D721Med (cell line): Measurements from ENCODE around the gene MXRA7.
A peak's percentile ranks its signal among the peaks of the same experiment; 100 is the strongest.

ENCODE experiments used
- DNase-seq: peaks from one replicate; pipeline ENCODE4 v3.0.0; 2011; ENCODE audit warnings: low spot score; ENCODE audit not compliant: insufficient read length
- FAIRE-seq: peaks from 2 replicates; lab custom pipeline; 2011; peaks lifted over from hg19 to GRCh38; lab: Jason Lieb, UNC
- TF ChIP-seq, protein P1 (sequence below): IDR thresholded peaks from 2 replicates; pipeline ENCODE4 v1.5.1; 2012; ENCODE audit warnings: mild to moderate bottlenecking, control low read depth; ENCODE audit not compliant: insufficient read depth; ENCODE audit errors: missing control alignments

MXRA7 gene

DNA sequence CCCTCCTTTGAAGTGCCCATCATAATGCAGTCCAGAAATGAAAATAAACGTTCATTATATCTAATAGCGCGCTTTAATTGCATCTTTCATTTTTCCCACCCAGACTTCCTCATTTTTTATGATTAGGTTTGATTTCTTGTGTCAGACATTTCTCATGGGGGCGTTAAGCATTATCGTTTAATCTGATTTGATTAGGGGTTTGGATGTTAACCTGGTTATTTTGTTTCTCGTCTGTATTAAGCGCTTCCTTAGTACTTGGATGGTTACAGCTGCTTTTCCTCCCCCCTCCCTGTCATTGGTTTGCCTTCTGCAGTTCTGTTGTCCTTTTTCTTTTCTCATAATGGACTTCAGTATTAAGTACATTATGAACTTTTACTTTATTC lies 27.7 kb upstream of the MXRA7 start:
- FAIRE-seq, result no peak
- no peak for DNase-seq
- TF ChIP-seq, protein P1, sequence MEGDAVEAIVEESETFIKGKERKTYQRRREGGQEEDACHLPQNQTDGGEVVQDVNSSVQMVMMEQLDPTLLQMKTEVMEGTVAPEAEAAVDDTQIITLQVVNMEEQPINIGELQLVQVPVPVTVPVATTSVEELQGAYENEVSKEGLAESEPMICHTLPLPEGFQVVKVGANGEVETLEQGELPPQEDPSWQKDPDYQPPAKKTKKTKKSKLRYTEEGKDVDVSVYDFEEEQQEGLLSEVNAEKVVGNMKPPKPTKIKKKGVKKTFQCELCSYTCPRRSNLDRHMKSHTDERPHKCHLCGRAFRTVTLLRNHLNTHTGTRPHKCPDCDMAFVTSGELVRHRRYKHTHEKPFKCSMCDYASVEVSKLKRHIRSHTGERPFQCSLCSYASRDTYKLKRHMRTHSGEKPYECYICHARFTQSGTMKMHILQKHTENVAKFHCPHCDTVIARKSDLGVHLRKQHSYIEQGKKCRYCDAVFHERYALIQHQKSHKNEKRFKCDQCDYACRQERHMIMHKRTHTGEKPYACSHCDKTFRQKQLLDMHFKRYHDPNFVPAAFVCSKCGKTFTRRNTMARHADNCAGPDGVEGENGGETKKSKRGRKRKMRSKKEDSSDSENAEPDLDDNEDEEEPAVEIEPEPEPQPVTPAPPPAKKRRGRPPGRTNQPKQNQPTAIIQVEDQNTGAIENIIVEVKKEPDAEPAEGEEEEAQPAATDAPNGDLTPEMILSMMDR, result no peak

DNA sequence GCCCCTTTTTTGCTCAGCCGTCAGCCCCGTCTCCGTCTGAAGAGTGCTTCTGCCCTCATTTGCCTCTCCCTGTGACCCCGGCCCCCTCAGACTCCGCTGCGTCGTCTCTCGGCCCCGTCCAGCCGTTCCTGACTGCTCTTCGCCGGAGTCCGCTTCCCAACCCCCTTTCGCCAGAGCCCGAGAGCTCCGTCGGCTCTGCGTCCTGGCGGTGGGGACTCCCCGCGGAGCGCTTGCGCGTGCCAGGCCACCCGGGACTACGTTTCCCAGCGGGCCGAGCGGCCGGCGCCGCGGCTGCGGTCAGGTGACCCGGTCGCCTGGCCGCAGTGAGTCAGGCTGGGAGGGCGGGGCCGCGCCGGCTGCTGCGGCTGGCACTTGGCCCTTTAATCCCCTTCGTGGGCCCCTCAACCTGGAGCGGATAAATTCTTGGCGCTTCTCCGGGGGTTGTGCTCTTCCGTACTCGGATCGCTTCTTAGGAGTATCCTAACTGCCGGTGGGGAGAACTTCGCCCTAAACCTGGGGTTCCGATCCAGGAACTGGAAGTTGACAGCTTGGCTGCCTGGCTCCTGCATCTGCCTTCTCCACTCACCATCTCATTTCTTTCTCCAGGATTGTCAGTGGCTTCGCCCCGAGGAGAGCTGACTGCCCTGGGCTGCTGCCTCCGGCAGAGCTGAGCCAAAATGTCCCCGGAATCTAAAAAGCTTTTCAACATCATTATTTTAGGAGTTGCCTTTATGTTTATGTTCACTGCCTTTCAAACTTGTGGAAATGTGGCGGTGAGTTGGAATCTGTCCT lies 27.1 kb upstream of the MXRA7 start, which contains the start of gene MFSD11:
TSS of gene MFSD11 (plus strand) at position 444 of the 792 bp plus-strand sequence. CDS start at position 678, 234 bp downstream.
- FAIRE-seq (no peak), DNase-seq (peak; percentile 43)
- TF ChIP-seq, protein P1, result no peak

DNA sequence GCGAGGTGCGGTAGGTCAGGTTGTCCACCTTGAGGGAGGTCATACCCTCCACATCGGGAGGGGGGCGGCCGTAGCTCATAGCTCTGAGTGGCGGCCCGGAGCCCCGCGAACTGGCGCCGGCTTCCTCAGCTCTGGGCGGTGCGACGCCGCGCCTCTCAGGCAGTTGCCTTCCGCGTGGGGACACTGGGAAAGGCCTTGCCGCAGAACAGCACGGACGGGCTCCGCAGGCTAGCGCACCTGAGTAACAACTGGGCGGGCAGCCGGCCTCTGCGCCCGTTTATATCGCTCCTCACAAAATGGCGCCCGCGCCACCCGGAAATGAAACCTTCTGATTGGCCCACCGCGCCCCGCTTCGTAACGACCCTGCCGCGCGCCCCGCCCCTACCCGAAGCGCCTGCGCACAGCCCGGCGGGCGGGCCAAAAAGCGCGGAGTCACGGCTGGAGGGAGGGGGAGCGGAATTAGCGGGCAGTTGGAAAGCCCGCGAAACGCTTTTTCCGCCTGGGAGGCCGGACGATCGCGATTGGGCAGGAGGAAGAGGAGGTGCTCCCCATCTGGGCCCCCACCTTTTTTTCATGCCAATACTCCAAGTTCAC lies 26.4 kb upstream of the MXRA7 start, which contains the start of gene SRSF2:
TSS of gene SRSF2 (minus strand) at position 250 of the 594 bp plus-strand sequence. CDS start at position 79, 171 bp downstream.
- TF ChIP-seq, protein P1, result no peak
- DNase-seq, result peak; percentile 69
- no peak for FAIRE-seq

DNA sequence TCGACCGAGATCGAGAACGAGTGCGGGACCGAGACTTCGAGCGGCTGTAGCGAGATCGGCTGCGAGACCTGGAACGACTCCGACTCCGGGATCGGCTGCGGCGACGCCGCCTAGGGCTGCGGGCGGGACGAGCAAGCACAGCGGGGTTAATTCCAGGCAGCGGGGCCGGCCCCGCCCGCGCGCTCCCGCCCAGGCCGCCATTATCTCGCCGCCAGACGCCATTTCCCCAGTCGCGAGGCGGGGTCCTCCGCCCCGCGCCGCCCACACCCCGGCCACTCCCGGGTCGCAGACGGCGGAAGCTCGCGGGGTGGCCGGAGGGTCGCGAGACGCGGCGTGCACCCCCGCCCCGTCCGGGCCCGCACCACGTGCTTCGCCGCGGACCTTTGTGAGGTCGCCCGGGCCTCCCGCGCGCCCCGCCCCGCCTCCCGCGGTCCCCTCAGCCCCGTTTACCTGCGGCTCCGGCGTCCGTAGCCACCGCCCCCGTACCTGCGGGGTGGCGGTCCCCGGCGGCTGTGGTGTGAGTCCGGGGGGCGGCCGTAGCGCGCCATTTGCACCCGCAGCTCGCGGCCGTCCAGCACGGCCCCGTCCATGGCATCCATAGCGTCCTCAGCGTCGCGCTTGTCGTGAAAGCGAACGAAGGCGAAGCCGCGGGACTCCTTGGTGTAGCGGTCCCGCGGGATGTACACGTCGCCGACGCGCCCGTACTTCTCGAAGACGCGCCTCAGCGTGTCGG lies 25.8 kb upstream of the MXRA7 start:
- no peak for FAIRE-seq

DNA sequence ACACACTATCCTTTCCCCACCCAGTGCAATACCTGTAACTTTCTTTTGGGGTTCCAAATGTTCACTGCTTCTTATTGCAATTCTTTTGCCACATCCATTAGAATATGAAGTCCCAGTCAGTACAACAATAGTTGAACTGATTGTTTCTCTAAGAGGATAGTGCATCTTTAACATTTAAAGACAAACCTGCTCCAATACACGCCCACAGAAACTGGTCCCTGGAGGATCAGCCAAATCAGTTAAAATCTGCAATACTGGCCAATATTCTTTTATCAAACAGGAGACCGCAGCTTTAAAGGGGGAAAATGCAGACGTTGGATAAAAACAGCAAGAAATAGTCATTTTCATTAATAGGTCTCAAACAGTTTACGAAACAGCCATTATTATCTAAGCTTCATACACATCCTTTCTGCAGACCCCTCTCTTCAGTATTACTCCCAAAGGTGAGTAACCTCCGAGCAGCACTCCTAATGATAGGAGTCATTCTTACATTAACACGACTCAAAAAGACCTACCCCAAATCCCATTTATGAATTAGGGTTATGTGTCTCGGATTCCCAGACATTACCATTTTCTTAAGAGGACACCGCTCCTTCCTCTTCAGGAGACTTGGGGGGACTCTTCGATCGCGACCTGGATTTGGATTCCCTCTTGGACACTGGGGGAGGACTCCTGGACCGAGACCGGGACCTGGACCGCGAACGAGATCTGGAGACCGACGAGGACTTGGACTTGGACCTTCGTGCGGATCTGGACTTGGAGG lies 25.0 kb upstream of the MXRA7 start:
- no peak for FAIRE-seq
- no peak for DNase-seq
- TF ChIP-seq, protein P1, result no peak

More for the DNA sequence above, 25.8 kb upstream of the MXRA7 start:
- TF ChIP-seq, protein P1, result peak; percentile 24
- DNase-seq, result no peak

DNA sequence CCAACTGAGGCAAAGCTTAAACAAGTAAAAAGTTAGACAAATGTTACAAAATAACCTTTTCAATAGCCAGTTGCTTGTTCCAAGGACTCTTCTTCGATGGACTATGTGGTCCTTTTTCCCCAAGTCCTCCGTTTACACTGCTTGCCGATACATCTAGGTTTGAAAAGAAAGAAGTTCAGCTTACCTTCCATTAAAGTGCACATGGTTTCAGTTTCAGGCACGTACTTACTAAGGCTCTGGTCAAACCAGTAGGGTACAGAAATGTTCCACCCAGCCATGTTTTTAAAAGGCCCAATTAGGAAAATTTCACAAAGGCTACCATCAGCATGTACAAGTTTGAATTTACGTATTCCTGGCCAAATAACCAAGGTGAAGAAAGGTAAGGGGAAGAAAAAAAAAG lies 24.2 kb upstream of the MXRA7 start:
- DNase-seq (no peak), FAIRE-seq (no peak)
- TF ChIP-seq, protein P1, result no peak
